Measurements from ENCODE around the gene NEU1.

- TF ChIP-seq POLR2AphosphoS5 (IDR thresholded peaks at IDR 0.05; ENCODE audit: low read depth, low read length) (no peak), CTCF (IDR thresholded peaks at IDR 0.05; ENCODE audit: control extremely low read depth in 1 of 3, insufficient read depth in 1 of 3, low read depth in 1 of 3, low read length in 3 of 3) (no peak), SP1 (IDR thresholded peaks at IDR 0.05; ENCODE audit: low read depth, low read length) (no peak), CBX8 (IDR thresholded peaks at IDR 0.05; ENCODE audit: borderline replicate concordance, low read depth, low read length) (no peak)
Observed at GRCh38 chr6:31851485-31851832, 11.2 kb downstream of the NEU1 start.
